NCI-H1417 treated with DMSO at 0.1 percent for 48 hours (cell line): Measurements from ENCODE around the gene FOXD3.
"Not testable (repeated sequence)": the region's sequence is repeated elsewhere in the genome, so short reads cannot be mapped to it uniquely, and the experiment has no call there.

Experiments used
- DNase-seq: peaks from one replicate; lab custom pipeline; 2025; lab: John Stamatoyannopoulos, UW

FOXD3 gene

GRCh38 chr1:63321066-63321784, 1.1 kb upstream of the FOXD3 start:
- DNase-seq, result no peak

GRCh38 chr1:63321785-63322113, 618 bp upstream of the FOXD3 start:
- DNase-seq, result no peak

GRCh38 chr1:63322944-63323864, 837 bp downstream of the FOXD3 start:
- no peak for DNase-seq

- DNase-seq, result no peak
These were observed 1.8 kb downstream of the FOXD3 start for GRCh38 chr1:63323865-63324778.

GRCh38 chr1:63324779-63325119, 2.4 kb downstream of the FOXD3 start:
- DNase-seq, result no peak

- no peak for DNase-seq
These were observed 3.1 kb downstream of the FOXD3 start for GRCh38 chr1:63325279-63325985.

- DNase-seq, result no peak
These were observed 3.7 kb downstream of the FOXD3 start for GRCh38 chr1:63326106-63326472.

GRCh38 chr1:63326473-63327380, 4.4 kb downstream of the FOXD3 start:
- DNase-seq, result no peak

- DNase-seq, result no peak
These were observed 5.2 kb downstream of the FOXD3 start for GRCh38 chr1:63327417-63328054.

- DNase-seq, result no peak
These were observed 5.8 kb downstream of the FOXD3 start for GRCh38 chr1:63328122-63328521.

- no peak for DNase-seq
These were observed 6.4 kb downstream of the FOXD3 start for GRCh38 chr1:63328781-63329180.

- no peak for DNase-seq
These were observed 7.4 kb downstream of the FOXD3 start for GRCh38 chr1:63329621-63330330.

- DNase-seq, result no peak
These were observed 8.1 kb downstream of the FOXD3 start for GRCh38 chr1:63330331-63330916.

GRCh38 chr1:63342402-63342801, 20.0 kb downstream of the FOXD3 start:
- no peak for DNase-seq

GRCh38 chr1:63343922-63344321, 21.6 kb downstream of the FOXD3 start:
- DNase-seq, result no peak

GRCh38 chr1:63350320-63350719, 28.0 kb downstream of the FOXD3 start:
- no peak for DNase-seq

- no peak for DNase-seq
These were observed 30.4 kb downstream of the FOXD3 start for GRCh38 chr1:63352736-63353135.

GRCh38 chr1:63356234-63356633, 33.9 kb downstream of the FOXD3 start:
- DNase-seq, result not testable (repeated sequence)

GRCh38 chr1:63359561-63359960, 37.2 kb downstream of the FOXD3 start:
- DNase-seq, result no peak
